Kidney epithelial cell (primary cell): ENCODE results near the gene TMEM63A. TPM values are rescaled to one million over a fixed set of nuclear protein-coding genes. Genes with fewer than 3 reads are reported as not detected.
"Not testable (repeated sequence)": the region's sequence is repeated elsewhere in the genome, so short reads cannot be mapped to it uniquely, and the experiment has no call there.

Experiments
- DNase-seq: peaks from one replicate; pipeline ENCODE4 v3.0.0-alpha.2; 2010; ENCODE audit warnings: low read depth
- H3K27me3 ChIP-seq: 2 replicates; pipeline ENCODE4 v1.6.0; 2011; ENCODE audit warnings: low read length; ENCODE audit not compliant: control insufficient read depth, insufficient read depth
- H3K36me3 ChIP-seq: 2 replicates; pipeline ENCODE4 v1.5.1; 2011; ENCODE audit warnings: low read length; ENCODE audit not compliant: control insufficient read depth, insufficient read depth
- H3K4me3 ChIP-seq: 2 replicates; pipeline ENCODE4 v1.5.1; 2011; ENCODE audit warnings: low read depth, mild to moderate bottlenecking, control low read depth, low read length
- CTCF ChIP-seq: IDR thresholded peaks from 2 replicates; pipeline ENCODE4 v1.5.1; 2011; ENCODE audit warnings: mild to moderate bottlenecking, moderate library complexity, low read length, control low read depth, inconsistent platforms; ENCODE audit not compliant: insufficient read depth, poor library complexity, severe bottlenecking
- total RNA-seq: library from RNA; depleted of rRNA; stranded (reverse); fragments of >200 nt; gene quantifications from 2 replicates; pipeline ENCODE4 v1.2.3, GENCODE V29; 2015

TMEM63A gene
- total RNA-seq, 1 donor from 2014 or later, result 17.5 TPM

GRCh38 chr1:225842074-225842473, 40.1 kb downstream of the TMEM63A start:
- DNase-seq, result no peak
- Histone ChIP-seq H3K4me3 (no peak overlapping the region), H3K36me3 (peaks cover 7% of the 10 kb centered on the region), H3K27me3 (no peaks in the 10 kb centered on the region)
- TF ChIP-seq CTCF, result no peak

DNA sequence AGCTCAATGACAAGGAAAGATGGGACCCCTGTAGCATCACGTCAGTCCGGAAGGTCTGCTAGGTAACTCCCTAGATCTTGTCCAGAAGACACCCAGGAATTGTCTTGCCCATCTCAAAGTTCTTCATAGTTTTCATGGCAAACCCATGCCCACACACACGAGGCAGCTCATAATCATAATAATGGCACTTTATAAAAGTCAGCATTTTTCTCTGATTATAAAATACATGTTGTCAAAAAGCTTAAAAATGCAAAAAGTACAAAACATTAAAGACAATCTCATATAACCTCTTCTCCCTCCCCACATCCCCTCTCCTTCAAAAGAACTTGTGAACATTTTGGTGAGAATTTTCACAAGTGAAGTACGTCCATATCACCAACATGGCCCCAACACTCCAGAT, 41.5 kb downstream of the TMEM63A start:
- no peak for DNase-seq
- no peaks in the 10 kb centered on the region for H3K36me3 ChIP-seq
- TF ChIP-seq CTCF, result no peak
- no peak overlapping the region for H3K4me3 ChIP-seq
- H3K27me3 ChIP-seq, result no peaks in the 10 kb centered on the region

DNA sequence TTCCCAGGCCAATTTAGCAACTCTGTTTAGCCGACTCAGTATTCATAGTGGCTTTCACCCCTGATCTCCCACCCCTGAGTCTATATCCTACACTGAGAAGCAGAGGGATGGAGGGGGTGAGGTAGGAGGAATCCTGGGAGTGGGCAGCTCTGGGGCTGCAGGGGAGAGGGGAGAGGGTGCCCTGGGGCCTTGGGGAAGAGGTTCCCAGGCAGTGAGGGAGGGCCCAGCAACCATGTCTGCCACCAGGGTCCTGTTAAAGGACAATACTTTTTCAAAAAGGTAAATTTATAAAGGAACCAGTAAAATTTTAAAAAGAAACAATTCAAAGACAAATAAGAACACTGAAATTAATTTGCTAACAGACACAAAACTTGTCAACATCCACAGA, 42.0 kb downstream of the TMEM63A start:
- no peak for DNase-seq
- Histone ChIP-seq H3K27me3 (no peaks in the 10 kb centered on the region), H3K36me3 (no peaks in the 10 kb centered on the region), H3K4me3 (no peak overlapping the region)
- TF ChIP-seq CTCF, result no peak

DNA sequence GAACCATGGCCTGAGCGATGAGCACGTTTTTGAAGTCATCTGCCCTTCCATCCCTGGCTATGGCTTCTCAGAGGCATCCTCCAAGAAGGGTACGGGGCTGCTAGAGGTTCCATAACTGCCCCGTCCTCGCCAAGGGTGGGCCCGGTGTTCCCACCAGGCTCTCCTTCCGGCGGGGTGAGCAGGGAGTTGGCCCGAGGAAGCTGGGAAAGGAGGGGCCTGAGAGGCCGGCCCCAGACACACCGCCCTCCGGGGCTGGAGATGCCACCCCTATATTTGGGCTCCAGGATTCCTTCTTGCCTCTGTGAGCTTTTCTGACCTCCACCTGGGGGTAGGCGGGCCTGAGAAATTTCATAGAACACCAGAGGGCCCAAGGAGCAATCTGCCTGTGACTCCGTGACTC, 43.4 kb downstream of the TMEM63A start:
- TF ChIP-seq CTCF, result no peak
- Histone ChIP-seq H3K36me3 (no peaks in the 10 kb centered on the region), H3K4me3 (no peak overlapping the region), H3K27me3 (no peaks in the 10 kb centered on the region)
- DNase-seq, result no peak

GRCh38 chr1:225836296-225836695, 45.9 kb downstream of the TMEM63A start:
- H3K4me3 ChIP-seq, result not testable (repeated sequence)

GRCh38 chr1:225835856-225836255, 46.3 kb downstream of the TMEM63A start:
- no peaks in the 10 kb centered on the region for H3K27me3 ChIP-seq
- no peak for DNase-seq
- no peak for TF ChIP-seq CTCF
- no peak overlapping the region for H3K4me3 ChIP-seq
- no peaks in the 10 kb centered on the region for H3K36me3 ChIP-seq

More at GRCh38 chr1:225836296-225836695, 45.9 kb downstream of the TMEM63A start:
- not testable (repeated sequence) for H3K36me3 ChIP-seq, H3K27me3 ChIP-seq, DNase-seq
